B cell (primary cell): ENCODE results near the gene TRIM66. TPM values are rescaled to one million over a fixed set of nuclear protein-coding genes. Genes with fewer than 3 reads are reported as not detected.

Source experiments
- ATAC-seq: fragments of 200-7000 bp; cut with Tn5 transposase; one replicate; pipeline ENCODE4 v1.10.0; 2021; ENCODE audit warnings: low read depth, mild to moderate bottlenecking, moderate number of reproducible peaks, moderate library complexity
- CTCF ChIA-PET: fragments of 350-600 bp; sonication (Branson Sonifier 250); formaldehyde crosslinking; loops from one replicate; lab custom pipeline; 2021; ENCODE audit warnings: antibody characterized with exemption, inconsistent platforms; lab: Charles Lee
- POLR2A ChIA-PET: fragments of 350-600 bp; sonication (Branson Sonifier 250); formaldehyde crosslinking; loops from one replicate; lab custom pipeline; 2021; ENCODE audit warnings: antibody characterized with exemption; lab: Charles Lee
- DNase-seq: peaks from one replicate; pipeline ENCODE4 v3.0.0; 2013
- H2AFZ ChIP-seq: 2 replicates; pipeline ENCODE4 v1.6.1; 2012; ENCODE audit warnings: mild to moderate bottlenecking, low read depth, low read length; ENCODE audit not compliant: insufficient read depth, poor library complexity, severe bottlenecking
- H3K27ac ChIP-seq, 2 donors: 1 replicate in 1 of 2; 2 replicates in 1 of 2; pipeline ENCODE4 v1.5.1; 2012 to 2013; ENCODE audit warnings: low read length in 2 of 2, mild to moderate bottlenecking in 2 of 2, moderate library complexity in 1 of 2
- H3K27me3 ChIP-seq, 4 experiments: fragments of 200-600 bp in 1 of 4; sonication (generic) in 1 of 4; replicated peaks in 1 of 4; 1 replicate in 2 of 4; 2 replicates in 2 of 4; pipeline versions ENCODE4 v1.6.1 to v1.7.0; 2013 to 2016; ENCODE audit warnings: low read length in 3 of 4, mild to moderate bottlenecking in 2 of 4, mixed read lengths in 1 of 4, moderate library complexity in 1 of 4; ENCODE audit not compliant: insufficient read depth in 4 of 4, control insufficient read depth in 3 of 4; ENCODE audit errors: control extremely low read depth in 1 of 4
- H3K36me3 ChIP-seq, 2 experiments: replicated peaks in 1 of 2; 1 replicate in 1 of 2; 2 replicates in 1 of 2; pipeline versions ENCODE4 v1.6.1 to v1.7.1; 2013; ENCODE audit warnings: low read length in 1 of 2; ENCODE audit not compliant: insufficient read depth in 2 of 2, control insufficient read depth in 1 of 2; ENCODE audit errors: control extremely low read depth in 1 of 2, extremely low read depth in 1 of 2
- H3K4me1 ChIP-seq, 2 donors: fragments of 200-600 bp in 1 of 2; sonication (generic) in 1 of 2; 1 replicate in 1 of 2; 2 replicates in 1 of 2; pipeline versions ENCODE4 v1.5.1 to v1.6.1; 2013 to 2017; ENCODE audit warnings: low read length in 2 of 2; ENCODE audit not compliant: control insufficient read depth in 2 of 2, insufficient read depth in 2 of 2
- H3K4me2 ChIP-seq: replicated peaks from 2 replicates; pipeline ENCODE3; 2012; ENCODE audit warnings: mild to moderate bottlenecking, low read depth, low read length; ENCODE audit not compliant: poor library complexity, severe bottlenecking
- H3K4me3 ChIP-seq, 5 experiments: fragments of 200-600 bp in 1 of 5; sonication (generic) in 1 of 5; 1 replicate in 3 of 5; 2 replicates in 2 of 5; pipeline versions ENCODE4 v1.5.1 to v1.7.0; 2011 to 2016; ENCODE audit warnings: low read length in 4 of 5, mild to moderate bottlenecking in 4 of 5, low read depth in 2 of 5, control low read depth in 1 of 5, moderate library complexity in 1 of 5; ENCODE audit not compliant: insufficient read depth in 1 of 5; ENCODE audit errors: control extremely low read depth in 1 of 5, extremely low read depth in 1 of 5
- H3K79me2 ChIP-seq: fragments of 200-600 bp; sonication (generic); one replicate; pipeline ENCODE4 v1.6.0; 2016; ENCODE audit warnings: low read length; ENCODE audit not compliant: control insufficient read depth, insufficient read depth
- H3K9ac ChIP-seq: fragments of 200-600 bp; sonication (generic); 2 replicates; pipeline ENCODE4 v1.6.1; 2017; ENCODE audit warnings: mild to moderate bottlenecking, low read length, moderate library complexity
- H3K9me3 ChIP-seq, 3 donors: one replicate each; pipeline versions ENCODE4 v1.6.1 to v1.7.1; 2013; ENCODE audit warnings: low read length in 2 of 3; ENCODE audit not compliant: control insufficient read depth in 2 of 3, insufficient read depth in 1 of 3; ENCODE audit errors: control extremely low read depth in 1 of 3
- H4K20me1 ChIP-seq: 2 replicates; pipeline ENCODE4 v1.6.0; 2012; ENCODE audit warnings: mild to moderate bottlenecking, low read length; ENCODE audit not compliant: insufficient read depth, control insufficient read depth, poor library complexity, severe bottlenecking
- H3K27ac Mint-ChIP-seq: one replicate; pipeline ENCODE4 v1.8.0; 2021; ENCODE audit warnings: mixed read lengths
- H3K27me3 Mint-ChIP-seq: one replicate; pipeline ENCODE4 v1.8.0; 2021; ENCODE audit warnings: mixed read lengths
- H3K4me1 Mint-ChIP-seq: one replicate; pipeline ENCODE4 v1.8.0; 2021; ENCODE audit warnings: mixed read lengths
- H3K4me3 Mint-ChIP-seq: one replicate; pipeline ENCODE4 v1.8.0; 2021; ENCODE audit warnings: mixed read lengths
- H3K9me3 Mint-ChIP-seq: one replicate; pipeline ENCODE4 v1.8.0; 2022; ENCODE audit warnings: mixed read lengths; ENCODE audit not compliant: insufficient read depth
- EZH2 ChIP-seq: IDR thresholded peaks from 2 replicates; pipeline ENCODE4 v1.6.1; 2012; ENCODE audit warnings: borderline replicate concordance, low read depth, mild to moderate bottlenecking, moderate library complexity, low read length; ENCODE audit not compliant: insufficient read depth, poor library complexity, severe bottlenecking
- WGBS: methylation state at CpG from one replicate; pipeline ENCODE4 v1.1.5; 2013; ENCODE audit warnings: missing lambda C conversion rate; ENCODE audit not compliant: insufficient coverage; 5-methylcytosine and 5-hydroxymethylcytosine counted together
- intact Hi-C: fragments of 100-400 bp; cut with micrococcal nuclease; formaldehyde crosslinking; loops from one replicate; pipeline ENCODE4 v1.10.0; 2022
- polyA plus RNA-seq: library from polyadenylated mRNA; depleted of rRNA; stranded (reverse); fragments of >200 nt; gene quantifications from 2 replicates; pipeline ENCODE4 v1.2.3, GENCODE V29; 2012
- total RNA-seq, 2 donors: library from RNA; stranded (reverse); fragments of 120-200 nt in 1 of 2; gene quantifications; 1 replicate in 1 of 2; 2 replicates in 1 of 2; pipeline versions ENCODE4 v1.2.3 to v1.2.4, GENCODE V29; 2013 to 2022
- TF ChIP-seq, protein P1 (sequence below): fragments of 200-600 bp; IDR thresholded peaks from one replicate; pipeline ENCODE4 v1.8.0; 2022; ENCODE audit warnings: antibody characterized with exemption, mild to moderate bottlenecking

TRIM66 gene
- total and polyA plus RNA-seq, 2 donors (not counting 1 experiment from before 2014, with no cell fraction given), result 11.1 to 21.1 TPM

DNA sequence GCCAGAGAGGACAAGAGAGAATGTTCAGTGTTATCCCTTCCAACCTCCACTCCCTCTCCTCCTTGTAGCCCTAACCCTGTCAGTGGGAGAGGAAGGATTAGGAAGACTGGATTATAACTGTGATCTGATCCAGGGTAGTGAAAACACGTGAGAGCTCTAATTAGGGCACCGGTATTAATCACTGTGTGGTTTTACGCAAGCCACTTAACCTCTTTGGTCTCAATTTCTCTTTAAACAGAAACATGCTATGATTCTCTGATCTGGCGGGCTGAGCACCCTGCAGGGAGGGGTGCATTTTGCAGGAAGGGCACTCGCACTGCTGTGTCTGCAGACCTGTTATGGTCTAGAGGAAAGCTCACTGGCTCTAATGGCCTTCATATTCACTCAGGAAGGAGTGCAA lies 11.7 kb upstream of the TRIM66 start:
- Mint-ChIP-seq H3K27me3 (no peaks in the 10 kb centered on the region), H3K9me3 (no peaks in the 10 kb centered on the region), H3K4me3 (no peak overlapping the region), H3K27ac (no peak overlapping the region), H3K4me1 (peaks cover 10% of the 10 kb centered on the region)
- peaks cover 29% of the 10 kb centered on the region for H3K79me2 ChIP-seq
- no peak overlapping the region for H3K9ac ChIP-seq
- H2AFZ ChIP-seq, result no peak overlapping the region
- ChIA-PET CTCF (interaction anchor here (0.7 kb wide), 1 partner anchor 364 kb away, joined by 5 read pairs; no protein-coding TSS in a partner anchor), POLR2A (no interaction called here)
- ATAC-seq (no peak), DNase-seq (no peak)
- TF ChIP-seq, protein P1, sequence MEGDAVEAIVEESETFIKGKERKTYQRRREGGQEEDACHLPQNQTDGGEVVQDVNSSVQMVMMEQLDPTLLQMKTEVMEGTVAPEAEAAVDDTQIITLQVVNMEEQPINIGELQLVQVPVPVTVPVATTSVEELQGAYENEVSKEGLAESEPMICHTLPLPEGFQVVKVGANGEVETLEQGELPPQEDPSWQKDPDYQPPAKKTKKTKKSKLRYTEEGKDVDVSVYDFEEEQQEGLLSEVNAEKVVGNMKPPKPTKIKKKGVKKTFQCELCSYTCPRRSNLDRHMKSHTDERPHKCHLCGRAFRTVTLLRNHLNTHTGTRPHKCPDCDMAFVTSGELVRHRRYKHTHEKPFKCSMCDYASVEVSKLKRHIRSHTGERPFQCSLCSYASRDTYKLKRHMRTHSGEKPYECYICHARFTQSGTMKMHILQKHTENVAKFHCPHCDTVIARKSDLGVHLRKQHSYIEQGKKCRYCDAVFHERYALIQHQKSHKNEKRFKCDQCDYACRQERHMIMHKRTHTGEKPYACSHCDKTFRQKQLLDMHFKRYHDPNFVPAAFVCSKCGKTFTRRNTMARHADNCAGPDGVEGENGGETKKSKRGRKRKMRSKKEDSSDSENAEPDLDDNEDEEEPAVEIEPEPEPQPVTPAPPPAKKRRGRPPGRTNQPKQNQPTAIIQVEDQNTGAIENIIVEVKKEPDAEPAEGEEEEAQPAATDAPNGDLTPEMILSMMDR, result no peak
- no peak for TF ChIP-seq EZH2
- no peaks in the 10 kb centered on the region for H3K9me3 ChIP-seq
- H3K4me2 ChIP-seq, result no peak overlapping the region
- H3K4me3 ChIP-seq, result no peak overlapping the region
- no peaks in the 10 kb centered on the region for H3K36me3 ChIP-seq
- H3K27ac ChIP-seq, result no peak overlapping the region
- intact Hi-C loops, result no loop called here
- 100% methylated on average over 3 of the region's 5 CpGs for WGBS
- H3K27me3 ChIP-seq, result no peaks in the 10 kb centered on the region
- peaks cover 6% of the 10 kb centered on the region in 2 donors for H3K4me1 ChIP-seq
- H4K20me1 ChIP-seq, result no peaks in the 10 kb centered on the region

DNA sequence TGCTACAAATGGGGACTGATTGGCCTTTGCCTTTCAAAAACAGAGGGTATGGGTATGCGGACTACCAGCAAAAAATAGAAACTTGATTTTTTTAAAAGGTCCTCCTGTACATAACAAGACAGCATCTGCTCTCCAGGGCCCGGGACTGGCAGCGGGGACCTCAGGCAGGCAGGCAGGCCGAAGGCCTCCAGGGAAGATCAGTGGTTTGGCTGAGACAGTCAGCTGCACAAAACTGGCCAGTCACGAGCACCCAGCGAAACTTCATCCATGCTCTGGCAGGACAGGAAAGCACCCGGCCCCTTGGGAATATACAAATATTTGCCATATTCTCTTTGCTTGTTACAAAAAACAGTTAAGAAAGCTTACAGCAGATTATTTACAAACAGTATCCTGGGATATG lies 11.1 kb upstream of the TRIM66 start:
- Histone ChIP-seq H2AFZ (no peak overlapping the region), H3K36me3 (no peaks in the 10 kb centered on the region), H3K4me2 (no peak overlapping the region), H3K9ac (no peak overlapping the region), H3K79me2 (peaks cover 29% of the 10 kb centered on the region), H3K9me3 (no peaks in the 10 kb centered on the region), H3K27me3 (no peaks in the 10 kb centered on the region), H4K20me1 (no peaks in the 10 kb centered on the region), H3K27ac (no peak overlapping the region), H3K4me1 (peaks cover 6 to 8% of the 10 kb centered on the region in 2 donors), H3K4me3 (no peak overlapping the region)
- DNase-seq (no peak), ATAC-seq (no peak)
- WGBS, result 95% methylated on average over 5 of the region's 7 CpGs
- H3K4me1 Mint-ChIP-seq, result peaks cover 16% of the 10 kb centered on the region
- no peaks in the 10 kb centered on the region for H3K27me3 Mint-ChIP-seq
- H3K4me3 Mint-ChIP-seq, result no peak overlapping the region
- H3K27ac Mint-ChIP-seq, result no peak overlapping the region
- H3K9me3 Mint-ChIP-seq, result no peaks in the 10 kb centered on the region
- intact Hi-C loops, result no loop called here
- ChIA-PET CTCF (no interaction called here), POLR2A (no interaction called here)
- TF ChIP-seq EZH2, result no peak
- TF ChIP-seq, protein P1, result no peak
